CD14-positive monocyte (primary cell): ENCODE data around the gene EDN2. TPM values are rescaled to one million over a fixed set of nuclear protein-coding genes. Genes with fewer than 3 reads are reported as not detected.

Experiments used
- DNase-seq, 3 donors: peaks; one replicate each; pipeline ENCODE4 v3.0.0-alpha.2; 2011 to 2022
- H2AFZ ChIP-seq: 2 replicates; pipeline ENCODE4 v1.6.0; 2012; ENCODE audit warnings: mild to moderate bottlenecking, low read depth, low read length, inconsistent platforms; ENCODE audit not compliant: insufficient read depth, poor library complexity, severe bottlenecking
- H3K27ac ChIP-seq, 2 donors: 1 replicate in 1 of 2; 2 replicates in 1 of 2; pipeline ENCODE4 v1.5.1; 2012 to 2013; ENCODE audit warnings: low read length in 2 of 2, control low read depth in 1 of 2, inconsistent platforms in 1 of 2, low read depth in 1 of 2, mild to moderate bottlenecking in 1 of 2
- H3K27me3 ChIP-seq, 2 donors: one replicate each; pipeline versions ENCODE4 v1.6.0 to v1.6.1; 2011 to 2013; ENCODE audit warnings: low read length in 2 of 2; ENCODE audit not compliant: control insufficient read depth in 2 of 2, insufficient read depth in 2 of 2
- H3K36me3 ChIP-seq, 2 donors: replicated peaks in 1 of 2; 1 replicate in 1 of 2; 2 replicates in 1 of 2; pipeline versions ENCODE4 v1.5.1 to v1.6.1; 2012 to 2013; ENCODE audit warnings: low read length in 2 of 2, control low read depth in 1 of 2, inconsistent platforms in 1 of 2, mild to moderate bottlenecking in 1 of 2; ENCODE audit not compliant: insufficient read depth in 2 of 2, control insufficient read depth in 1 of 2
- H3K4me1 ChIP-seq, 2 donors: 1 replicate in 1 of 2; 2 replicates in 1 of 2; pipeline versions ENCODE4 v1.5.1 to v1.6.1; 2012 to 2013; ENCODE audit warnings: low read length in 2 of 2, control low read depth in 1 of 2, inconsistent platforms in 1 of 2, mild to moderate bottlenecking in 1 of 2, moderate library complexity in 1 of 2; ENCODE audit not compliant: insufficient read depth in 2 of 2, control insufficient read depth in 1 of 2
- H3K4me2 ChIP-seq: replicated peaks from 2 replicates; pipeline ENCODE3; 2012; ENCODE audit warnings: low read length, moderate library complexity, mild to moderate bottlenecking; ENCODE audit not compliant: poor library complexity, severe bottlenecking; ENCODE audit errors: extremely low read depth
- H3K4me3 ChIP-seq, 3 experiments: fragments of 200-600 bp in 1 of 3; sonication (generic) in 1 of 3; replicated peaks in 1 of 3; 1 replicate in 2 of 3; 2 replicates in 1 of 3; pipeline ENCODE4 v1.5.1; 2011 to 2013; ENCODE audit warnings: low read length in 3 of 3, mild to moderate bottlenecking in 3 of 3, control low read depth in 2 of 3, low read depth in 2 of 3, inconsistent platforms in 1 of 3, moderate library complexity in 1 of 3
- H3K79me2 ChIP-seq: 2 replicates; pipeline ENCODE4 v1.6.0; 2012; ENCODE audit warnings: mild to moderate bottlenecking, control low read depth, inconsistent platforms, low read length, moderate library complexity; ENCODE audit not compliant: insufficient read depth
- H3K9ac ChIP-seq: 2 replicates; pipeline ENCODE4 v1.6.0; 2017; ENCODE audit warnings: low read length, mild to moderate bottlenecking; ENCODE audit not compliant: insufficient read depth, poor library complexity, severe bottlenecking
- H3K9me3 ChIP-seq, 2 donors: replicated peaks in 1 of 2; 1 replicate in 1 of 2; 2 replicates in 1 of 2; pipeline versions ENCODE4 v1.5.1 to v1.6.1; 2012 to 2013; ENCODE audit warnings: low read length in 2 of 2, control low read depth in 1 of 2; ENCODE audit not compliant: control insufficient read depth in 1 of 2, insufficient read depth in 1 of 2
- H4K20me1 ChIP-seq: 2 replicates; pipeline ENCODE4 v1.6.0; 2012; ENCODE audit warnings: mild to moderate bottlenecking, low read length, control low read depth, moderate library complexity; ENCODE audit not compliant: insufficient read depth
- H3K27ac Mint-ChIP-seq, 7 donors: one replicate each; pipeline ENCODE4 v1.8.0; 2020; ENCODE audit warnings: mild to moderate bottlenecking in 7 of 7, mixed read lengths in 7 of 7, moderate library complexity in 6 of 7, inconsistent platforms in 2 of 7
- H3K27me3 Mint-ChIP-seq, 3 donors: one replicate each; pipeline ENCODE4 v1.8.0; 2021 to 2022; ENCODE audit warnings: low read depth in 3 of 3, mild to moderate bottlenecking in 3 of 3, mixed read lengths in 3 of 3, moderate library complexity in 3 of 3, inconsistent platforms in 1 of 3
- H3K36me3 Mint-ChIP-seq, 2 donors: one replicate each; pipeline ENCODE4 v1.8.0; 2020; ENCODE audit warnings: mixed read lengths in 2 of 2, inconsistent platforms in 1 of 2, mild to moderate bottlenecking in 1 of 2
- H3K4me1 Mint-ChIP-seq: one replicate; pipeline ENCODE4 v1.8.0; 2020; ENCODE audit warnings: mild to moderate bottlenecking, mixed read lengths
- H3K4me3 Mint-ChIP-seq, 2 donors: one replicate each; pipeline ENCODE4 v1.8.0; 2020; ENCODE audit warnings: mild to moderate bottlenecking in 2 of 2, mixed read lengths in 2 of 2, moderate library complexity in 1 of 2
- H3K9me3 Mint-ChIP-seq, 7 donors: one replicate each; pipeline ENCODE4 v1.8.0; 2020 to 2022; ENCODE audit warnings: mixed read lengths in 7 of 7, mild to moderate bottlenecking in 6 of 7, moderate library complexity in 6 of 7, inconsistent platforms in 2 of 7
- whole genome bisulfite sequencing: methylation state at CpG from one replicate; pipeline ENCODE4 v1.1.5; 2013; ENCODE audit warnings: missing lambda C conversion rate; ENCODE audit not compliant: insufficient coverage; 5-methylcytosine and 5-hydroxymethylcytosine counted together
- intact Hi-C, 2 donors: fragments of 100-400 bp; cut with micrococcal nuclease; formaldehyde crosslinking; loops; one replicate each; pipeline versions ENCODE4 v1.15.0 to v1.15.1; 2023
- polyA plus RNA-seq, 3 donors: library from polyadenylated mRNA; depleted of rRNA in 1 of 3; unstranded in 2 of 3; stranded (reverse) in 1 of 3; fragments of 300-500 nt in 2 of 3; fragments of >200 nt in 1 of 3; fragmentation: Illumina TruSeq in 2 of 3; gene quantifications; 1 replicate in 2 of 3; 2 replicates in 1 of 3; pipeline ENCODE4 v1.2.3, GENCODE V29; 2012 to 2021
- TF ChIP-seq, protein P1 (sequence below): fragments of 200-600 bp; IDR thresholded peaks from one replicate; pipeline ENCODE4 v1.8.0; 2022; ENCODE audit warnings: antibody characterized with exemption, mild to moderate bottlenecking

EDN2 gene
- polyA plus RNA-seq, 3 donors, result not detected

DNA sequence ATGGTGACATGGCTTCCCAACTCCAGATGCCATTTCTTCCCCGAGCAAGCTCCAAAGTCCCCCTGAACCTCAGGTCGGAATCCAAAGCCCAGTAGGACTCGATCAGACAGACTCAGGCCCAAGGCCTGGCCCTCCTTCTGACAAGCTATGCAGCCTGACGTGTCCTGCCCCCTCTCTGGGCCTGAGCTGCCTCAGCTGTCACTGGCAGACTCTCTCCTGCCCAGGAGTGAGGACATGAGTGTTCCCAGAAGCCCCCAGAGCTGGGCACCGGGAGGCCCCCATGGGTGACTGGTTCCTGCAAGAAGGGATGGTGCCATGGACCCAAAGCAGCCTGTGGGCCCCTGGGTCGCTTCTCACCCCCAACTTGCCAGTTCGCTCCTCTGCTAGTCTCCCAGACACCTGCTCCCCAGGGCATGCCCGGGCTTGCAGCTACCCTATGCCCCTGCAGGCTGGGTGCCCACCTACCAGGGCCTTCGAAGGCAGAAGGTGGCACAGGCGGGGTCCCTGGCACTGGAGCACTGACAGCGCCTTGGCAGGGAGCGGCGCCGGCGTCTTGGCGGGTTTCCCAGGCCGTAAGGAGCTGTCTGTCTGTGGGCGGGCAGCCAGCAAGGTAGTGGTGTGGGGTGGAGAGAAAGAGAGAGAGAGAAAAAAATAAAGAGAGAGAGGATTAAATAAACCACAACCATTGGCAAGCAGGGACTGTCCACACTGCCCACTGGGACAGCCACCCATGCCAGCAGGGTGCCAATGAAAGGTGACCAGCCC is 2.3 kb downstream of the EDN2 start:
- no peak for DNase-seq
- Mint-ChIP-seq H3K27ac (no peak overlapping the region), H3K27me3 (peaks cover 17 to 27% (median 25%) of the 10 kb centered on the region in 3 donors), H3K36me3 (no peaks in the 10 kb centered on the region), H3K9me3 (no peaks in the 10 kb centered on the region), H3K4me3 (no peak overlapping the region), H3K4me1 (peaks cover 10% of the 10 kb centered on the region)
- H4K20me1 ChIP-seq, result no peaks in the 10 kb centered on the region
- H3K9me3 ChIP-seq, result no peaks in the 10 kb centered on the region
- H3K4me3 ChIP-seq, result no peak overlapping the region
- H3K27me3 ChIP-seq, result peaks cover 0 to 5% of the 10 kb centered on the region in 2 donors
- H3K36me3 ChIP-seq, result no peaks in the 10 kb centered on the region
- intact Hi-C loops, result no loop called here
- WGBS, result 85% methylated on average over 11 of the region's 18 CpGs
- H3K4me2 ChIP-seq, result no peak overlapping the region
- no peak overlapping the region for H2AFZ ChIP-seq
- H3K79me2 ChIP-seq, result no peaks in the 10 kb centered on the region
- no peak overlapping the region for H3K9ac ChIP-seq
- H3K4me1 ChIP-seq, result peaks cover 5 to 9% of the 10 kb centered on the region in 2 donors
- H3K27ac ChIP-seq, result no peak overlapping the region
- TF ChIP-seq, protein P1, sequence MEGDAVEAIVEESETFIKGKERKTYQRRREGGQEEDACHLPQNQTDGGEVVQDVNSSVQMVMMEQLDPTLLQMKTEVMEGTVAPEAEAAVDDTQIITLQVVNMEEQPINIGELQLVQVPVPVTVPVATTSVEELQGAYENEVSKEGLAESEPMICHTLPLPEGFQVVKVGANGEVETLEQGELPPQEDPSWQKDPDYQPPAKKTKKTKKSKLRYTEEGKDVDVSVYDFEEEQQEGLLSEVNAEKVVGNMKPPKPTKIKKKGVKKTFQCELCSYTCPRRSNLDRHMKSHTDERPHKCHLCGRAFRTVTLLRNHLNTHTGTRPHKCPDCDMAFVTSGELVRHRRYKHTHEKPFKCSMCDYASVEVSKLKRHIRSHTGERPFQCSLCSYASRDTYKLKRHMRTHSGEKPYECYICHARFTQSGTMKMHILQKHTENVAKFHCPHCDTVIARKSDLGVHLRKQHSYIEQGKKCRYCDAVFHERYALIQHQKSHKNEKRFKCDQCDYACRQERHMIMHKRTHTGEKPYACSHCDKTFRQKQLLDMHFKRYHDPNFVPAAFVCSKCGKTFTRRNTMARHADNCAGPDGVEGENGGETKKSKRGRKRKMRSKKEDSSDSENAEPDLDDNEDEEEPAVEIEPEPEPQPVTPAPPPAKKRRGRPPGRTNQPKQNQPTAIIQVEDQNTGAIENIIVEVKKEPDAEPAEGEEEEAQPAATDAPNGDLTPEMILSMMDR, result no peak

DNA sequence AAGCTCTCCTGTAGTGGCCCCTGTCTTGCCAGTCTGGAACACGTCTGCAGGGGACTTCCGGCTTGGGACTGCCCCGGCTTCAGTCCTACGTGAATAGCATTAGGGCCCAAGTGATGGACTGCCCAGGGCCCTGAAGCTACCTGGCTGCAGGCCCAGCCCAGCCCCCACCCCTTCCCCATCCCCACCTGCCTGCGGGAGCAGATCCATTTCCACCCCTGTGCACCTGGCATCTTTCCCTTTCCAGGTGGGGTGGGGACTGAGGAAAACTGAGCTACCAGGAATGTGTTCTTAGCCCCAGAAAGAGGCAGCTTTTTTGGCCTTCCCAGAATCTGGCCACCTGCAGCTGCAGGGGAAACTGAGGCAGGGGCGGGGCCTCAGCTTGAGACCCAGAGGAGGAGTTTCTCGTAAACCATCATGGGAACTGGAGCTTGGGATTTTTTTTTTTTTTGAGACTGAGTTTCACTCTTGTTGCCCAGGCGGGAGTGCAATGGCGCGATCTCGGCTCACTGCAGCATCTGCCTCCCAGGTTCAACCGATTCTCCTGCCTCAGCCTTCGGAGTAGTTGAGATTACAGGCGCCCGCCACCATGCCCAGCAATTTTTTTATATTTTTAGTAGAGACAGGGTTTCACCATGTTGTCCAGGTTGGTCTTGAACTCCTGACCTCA is 3.2 kb downstream of the EDN2 start:
- Histone ChIP-seq H3K4me3 (no peak overlapping the region), H3K27ac (no peak overlapping the region), H4K20me1 (no peaks in the 10 kb centered on the region), H3K36me3 (no peaks in the 10 kb centered on the region), H3K4me2 (no peak overlapping the region), H2AFZ (no peak overlapping the region), H3K27me3 (no peaks in the 10 kb centered on the region), H3K9me3 (no peaks in the 10 kb centered on the region), H3K79me2 (no peaks in the 10 kb centered on the region), H3K4me1 (no peaks in the 10 kb centered on the region), H3K9ac (no peak overlapping the region)
- H3K9me3 Mint-ChIP-seq, result no peaks in the 10 kb centered on the region
- DNase-seq, result no peak
- no peak overlapping the region for H3K27ac Mint-ChIP-seq
- WGBS, result 91% methylated on average over 13 of the region's 15 CpGs
- TF ChIP-seq, protein P1, result no peak
- H3K4me3 Mint-ChIP-seq, result no peak overlapping the region
- H3K36me3 Mint-ChIP-seq, result no peaks in the 10 kb centered on the region
- peaks cover 1% of the 10 kb centered on the region for H3K4me1 Mint-ChIP-seq
- H3K27me3 Mint-ChIP-seq, result peaks cover 11 to 18% (median 17%) of the 10 kb centered on the region in 3 donors
- intact Hi-C loops, result no loop called here
